Activated gamma-delta T cell treated with anti-CD3 and anti-CD28 coated beads, Interleukin-2, amount 50 U/mL, for 16 hours (primary cell): ENCODE results near the gene STN1.
A peak's percentile ranks its signal among the peaks of the same experiment; 100 is the strongest.

Source experiments
- DNase-seq: peaks from one replicate; pipeline ENCODE4 v3.0.0-alpha.2; 2020; ENCODE audit warnings: low read depth

STN1 gene, protein sequence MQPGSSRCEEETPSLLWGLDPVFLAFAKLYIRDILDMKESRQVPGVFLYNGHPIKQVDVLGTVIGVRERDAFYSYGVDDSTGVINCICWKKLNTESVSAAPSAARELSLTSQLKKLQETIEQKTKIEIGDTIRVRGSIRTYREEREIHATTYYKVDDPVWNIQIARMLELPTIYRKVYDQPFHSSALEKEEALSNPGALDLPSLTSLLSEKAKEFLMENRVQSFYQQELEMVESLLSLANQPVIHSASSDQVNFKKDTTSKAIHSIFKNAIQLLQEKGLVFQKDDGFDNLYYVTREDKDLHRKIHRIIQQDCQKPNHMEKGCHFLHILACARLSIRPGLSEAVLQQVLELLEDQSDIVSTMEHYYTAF

GRCh38 chr10:103918053-103918846 is at the start of gene STN1:
Gene STN1, minus strand, starts transcription at chr10:103918184. Its CDS starts 590 bp downstream, at chr10:103917594.
- DNase-seq = peak; percentile 90

DNA sequence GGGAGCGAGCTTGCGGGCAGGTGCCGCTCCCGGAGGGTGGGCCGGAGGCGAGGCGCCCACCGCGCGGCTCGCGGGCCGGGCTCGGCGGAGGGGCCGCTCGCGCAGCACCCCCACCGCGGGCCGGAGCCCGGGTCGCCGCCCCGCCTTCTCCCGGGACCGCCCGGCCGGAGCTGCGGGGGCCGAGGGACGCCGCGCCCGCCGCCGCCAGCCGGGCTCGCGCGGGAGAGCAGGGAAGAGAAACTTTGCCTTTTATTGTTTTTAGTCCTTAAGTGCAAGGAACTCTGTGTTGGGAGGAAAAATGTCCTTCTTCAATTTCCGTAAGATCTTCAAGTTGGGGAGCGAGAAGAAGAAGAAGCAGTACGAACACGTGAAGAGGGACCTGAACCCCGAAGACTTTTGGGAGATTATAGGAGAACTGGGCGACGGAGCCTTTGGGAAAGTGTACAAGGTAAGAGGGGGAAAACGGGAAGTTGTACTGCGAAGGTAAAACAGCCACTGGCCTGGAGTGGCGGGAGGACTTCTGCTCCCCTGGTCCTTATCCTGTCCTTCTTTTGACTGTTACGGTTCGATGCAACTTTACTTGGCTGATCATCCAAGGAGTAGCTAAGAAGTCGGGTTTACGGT is 49.6 kb upstream of the STN1 start:
- no peak for DNase-seq

DNA sequence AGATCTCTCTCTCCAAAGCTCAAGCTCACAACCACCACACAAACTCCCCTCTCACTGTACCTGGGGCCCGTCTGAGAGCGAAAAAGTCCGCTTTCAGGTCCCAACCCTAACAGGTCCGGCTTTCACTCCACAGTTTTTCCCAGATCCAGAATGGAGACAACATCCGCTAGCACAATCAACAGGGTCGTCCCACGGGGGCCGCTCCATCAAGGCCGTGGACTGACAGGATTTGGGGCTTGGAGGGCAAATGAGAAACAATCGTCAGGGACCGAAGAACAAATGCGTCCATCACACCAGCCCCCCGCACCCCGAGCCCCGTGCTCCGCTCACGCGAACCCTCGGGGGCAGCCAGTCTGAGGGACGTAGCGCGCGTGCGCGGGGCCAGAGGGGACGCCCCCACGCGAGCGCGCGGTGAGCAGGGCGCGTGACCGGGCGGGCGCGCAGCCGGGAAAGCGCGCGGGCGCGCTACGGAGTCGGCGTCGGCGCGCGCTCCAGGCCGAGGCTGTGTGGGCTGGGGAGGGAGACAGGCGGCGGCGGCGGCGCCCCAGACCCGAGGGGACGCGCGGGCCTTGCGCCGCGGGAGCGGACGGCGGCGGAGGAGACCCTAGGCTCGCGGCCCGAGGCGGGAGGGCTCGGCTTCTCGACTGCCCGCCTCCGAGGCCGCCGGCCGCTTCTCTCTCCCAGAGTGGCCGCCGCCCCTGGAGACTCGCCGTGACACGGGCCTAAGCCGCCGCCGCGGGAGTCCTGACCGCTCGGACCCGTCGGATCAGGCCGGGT is 48.9 kb upstream of the STN1 start, which contains the start of gene SLK:
SLK (plus strand) TSS at position 470 of the 777 bp plus-strand sequence. CDS start 606 bp downstream, outside the sequence.
- peak; percentile 72 for DNase-seq

- DNase-seq = no peak
Observed at GRCh38 chr10:103960103-103960502, 42.1 kb upstream of the STN1 start.

- DNase-seq = no peak
Observed at GRCh38 chr10:103958996-103959395, 41.0 kb upstream of the STN1 start.

DNA sequence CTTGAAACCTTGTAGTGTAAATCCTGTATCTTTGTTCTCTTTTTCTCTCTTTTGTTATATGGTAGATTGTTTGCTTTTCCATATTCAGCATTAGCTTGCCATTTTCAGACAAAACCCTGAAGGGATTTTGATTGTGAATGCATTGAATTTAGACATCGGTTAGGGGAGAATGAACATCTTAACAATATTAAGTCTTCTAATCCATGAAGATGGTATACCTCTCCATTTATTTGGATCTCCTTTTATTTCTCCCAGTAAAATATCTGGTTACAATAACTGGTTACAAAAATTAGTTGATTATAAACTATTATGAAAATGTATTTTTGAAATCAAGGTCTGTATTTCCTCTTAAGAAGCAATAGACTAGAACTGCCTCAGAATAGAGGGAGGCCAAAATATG is 36.6 kb upstream of the STN1 start:
- no peak for DNase-seq

GRCh38 chr10:103951942-103952341 is 34.0 kb upstream of the STN1 start:
- no peak for DNase-seq

DNA sequence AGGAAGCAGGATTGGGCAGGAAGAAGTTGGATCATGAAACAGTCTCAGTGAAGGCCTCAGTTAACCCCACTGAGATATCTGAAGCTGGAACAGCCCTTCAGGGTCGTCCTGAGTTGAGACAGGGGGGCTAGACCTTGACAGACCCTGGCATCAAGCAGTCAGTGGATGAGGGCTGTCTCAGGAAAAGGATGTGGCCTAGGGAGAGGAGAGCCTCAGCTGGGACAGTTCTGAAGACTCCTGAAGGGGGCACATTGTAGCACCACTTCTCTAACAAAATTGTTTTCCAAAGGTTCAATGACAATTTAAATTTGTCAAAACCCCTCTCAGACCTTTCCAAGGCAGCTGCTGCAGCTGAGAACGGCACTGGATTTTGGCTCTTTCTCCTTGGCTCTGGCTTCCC is 33.2 kb upstream of the STN1 start:
- DNase-seq = no peak

GRCh38 chr10:103949728-103950127 is 31.7 kb upstream of the STN1 start:
- no peak for DNase-seq

- no peak for DNase-seq
Observed at GRCh38 chr10:103947799-103948516, 30.0 kb upstream of the STN1 start.

DNA sequence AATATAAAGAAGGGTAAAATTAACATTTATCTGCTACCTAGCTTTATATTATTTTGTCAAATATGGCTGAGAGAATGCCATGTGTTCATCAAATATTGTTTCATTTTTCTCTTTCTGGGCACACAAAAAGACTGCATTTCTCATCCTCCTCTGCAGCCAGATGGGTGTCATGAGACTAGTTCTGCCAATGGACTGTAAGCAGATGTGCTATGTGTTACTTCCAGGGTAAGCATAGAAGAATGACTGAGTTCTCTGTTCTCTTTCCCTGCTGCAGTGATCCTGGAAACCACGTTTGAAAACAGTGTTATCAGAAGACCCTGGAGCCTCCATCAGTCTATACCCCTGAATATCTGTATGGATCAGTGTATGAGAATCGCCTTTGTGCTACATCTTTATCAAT is 24.9 kb upstream of the STN1 start:
- no peak for DNase-seq

- DNase-seq = no peak
Observed at GRCh38 chr10:103941801-103942200, 23.8 kb upstream of the STN1 start.

DNA sequence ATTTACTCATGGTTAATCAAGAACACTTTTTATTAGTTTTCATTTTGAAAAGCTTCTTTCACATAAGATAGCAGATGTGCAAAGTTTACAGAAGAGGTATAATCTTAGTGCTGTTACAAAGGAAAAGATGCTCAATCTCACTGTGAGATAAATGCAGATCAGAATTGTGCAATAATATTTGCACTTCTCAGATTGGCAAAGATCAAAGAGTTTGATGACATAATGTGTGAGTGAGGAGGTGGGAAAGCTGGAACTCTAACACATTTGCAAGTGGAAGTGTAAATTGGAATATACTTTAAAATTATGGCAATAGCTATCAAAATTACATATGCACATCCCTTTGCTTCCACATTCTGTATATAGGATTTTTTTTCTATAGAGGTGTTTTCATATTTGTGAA is 21.5 kb upstream of the STN1 start:
- DNase-seq = no peak

DNA sequence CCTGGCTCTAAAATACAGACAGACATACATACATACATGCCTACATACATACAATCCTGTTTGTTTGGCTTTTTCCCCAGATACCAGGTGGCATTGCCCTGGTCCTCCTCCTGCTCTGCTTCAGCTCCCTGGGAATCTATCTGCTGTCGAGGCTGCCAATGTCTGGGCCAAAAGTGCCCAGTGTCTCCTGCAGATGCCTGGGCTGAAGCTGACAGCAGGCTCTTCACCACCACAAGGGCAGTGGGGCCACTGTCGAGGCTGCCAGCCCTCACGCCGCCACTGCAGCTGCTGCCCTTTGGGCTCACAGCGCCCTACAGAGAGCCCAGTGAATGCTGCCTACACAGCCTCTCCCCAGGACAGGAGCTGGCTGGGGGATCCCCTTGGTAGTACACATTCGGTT is 18.0 kb upstream of the STN1 start:
- no peak for DNase-seq

DNA sequence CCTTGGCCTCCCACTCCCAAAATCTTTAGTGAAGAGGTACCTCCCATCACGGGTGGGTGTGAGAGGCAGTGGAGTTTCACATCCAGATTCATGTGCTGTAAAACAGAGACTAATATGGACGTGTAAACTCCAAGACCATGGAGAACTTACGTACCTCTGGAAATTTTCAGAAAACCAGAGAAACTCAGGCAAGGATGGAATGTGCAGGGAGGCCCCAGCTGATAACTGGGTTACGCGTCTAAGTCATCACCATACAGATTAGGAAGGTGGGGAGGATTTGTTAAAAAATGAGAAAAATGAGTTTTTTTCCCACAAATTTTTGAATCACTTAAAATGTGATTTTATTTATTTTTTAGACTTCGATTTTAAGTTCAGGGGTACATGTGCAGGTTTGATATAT is 16.3 kb upstream of the STN1 start:
- DNase-seq = no peak

- DNase-seq = no peak
Observed at GRCh38 chr10:103933557-103934121, 15.7 kb upstream of the STN1 start.

GRCh38 chr10:103932971-103933370 is 15.0 kb upstream of the STN1 start:
- DNase-seq = no peak

DNA sequence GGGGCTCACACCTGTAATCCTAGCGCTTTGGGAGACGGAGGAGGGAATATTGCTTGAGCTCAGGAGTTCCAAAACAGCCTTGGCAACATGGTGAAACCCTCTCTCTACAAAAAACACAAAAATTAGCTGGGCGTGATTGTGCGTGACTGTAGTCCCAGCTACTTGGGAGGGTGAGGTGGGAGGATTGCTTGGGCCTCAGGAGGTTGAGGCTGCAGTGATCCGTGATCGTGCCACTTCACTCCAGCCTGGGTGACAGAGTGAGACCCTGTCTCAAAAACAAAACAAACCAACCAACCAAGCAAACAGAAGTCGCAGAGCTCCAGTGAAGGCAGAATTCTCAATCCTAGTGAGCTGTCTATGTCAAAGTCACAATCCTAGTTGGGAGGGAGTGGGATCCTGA is 14.3 kb upstream of the STN1 start:
- DNase-seq = no peak

DNA sequence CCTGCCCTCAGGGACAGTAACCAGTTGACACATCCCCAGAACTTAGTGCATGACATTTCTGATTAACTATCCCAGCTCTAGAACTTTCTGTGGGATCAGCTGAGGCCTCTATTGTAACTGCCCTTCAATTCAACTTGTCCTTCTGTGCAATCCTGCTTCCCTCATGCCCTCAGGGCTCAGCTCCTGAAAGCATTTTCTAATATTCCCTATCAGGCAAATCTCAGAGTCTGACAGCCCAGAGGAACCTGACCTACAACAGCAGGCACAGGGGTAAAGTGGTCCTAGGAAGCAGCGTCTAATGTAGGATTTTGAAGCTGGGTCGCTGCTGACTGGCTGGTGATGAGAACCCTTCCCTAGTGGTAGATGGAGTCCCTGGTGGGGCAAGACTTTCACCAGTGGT is 13.6 kb upstream of the STN1 start:
- DNase-seq = no peak

- no peak for DNase-seq
Observed at GRCh38 chr10:103930881-103931280, 12.9 kb upstream of the STN1 start.

DNA sequence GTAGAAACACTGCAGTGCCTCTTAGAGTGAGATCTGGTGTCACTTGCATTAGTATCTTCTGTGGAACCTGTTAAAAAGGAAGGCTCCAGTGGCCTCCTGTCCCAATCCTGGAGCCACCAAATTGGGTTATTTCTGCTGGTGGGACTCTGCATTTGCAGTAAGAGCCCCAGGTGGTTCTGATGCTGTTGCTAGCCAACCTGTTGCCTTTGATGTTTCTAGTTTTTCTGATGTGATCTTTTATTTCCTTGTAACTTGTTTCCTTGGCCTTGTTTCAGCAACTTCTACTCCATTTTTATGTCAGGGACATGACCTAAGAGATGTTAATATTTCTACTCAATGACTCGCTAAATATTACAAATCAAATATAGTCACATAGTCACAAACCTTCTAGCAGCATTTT is 12.5 kb upstream of the STN1 start:
- DNase-seq = no peak
